ENCODE measurements around the gene OVOL1.

The OVOL1 gene

DNA sequence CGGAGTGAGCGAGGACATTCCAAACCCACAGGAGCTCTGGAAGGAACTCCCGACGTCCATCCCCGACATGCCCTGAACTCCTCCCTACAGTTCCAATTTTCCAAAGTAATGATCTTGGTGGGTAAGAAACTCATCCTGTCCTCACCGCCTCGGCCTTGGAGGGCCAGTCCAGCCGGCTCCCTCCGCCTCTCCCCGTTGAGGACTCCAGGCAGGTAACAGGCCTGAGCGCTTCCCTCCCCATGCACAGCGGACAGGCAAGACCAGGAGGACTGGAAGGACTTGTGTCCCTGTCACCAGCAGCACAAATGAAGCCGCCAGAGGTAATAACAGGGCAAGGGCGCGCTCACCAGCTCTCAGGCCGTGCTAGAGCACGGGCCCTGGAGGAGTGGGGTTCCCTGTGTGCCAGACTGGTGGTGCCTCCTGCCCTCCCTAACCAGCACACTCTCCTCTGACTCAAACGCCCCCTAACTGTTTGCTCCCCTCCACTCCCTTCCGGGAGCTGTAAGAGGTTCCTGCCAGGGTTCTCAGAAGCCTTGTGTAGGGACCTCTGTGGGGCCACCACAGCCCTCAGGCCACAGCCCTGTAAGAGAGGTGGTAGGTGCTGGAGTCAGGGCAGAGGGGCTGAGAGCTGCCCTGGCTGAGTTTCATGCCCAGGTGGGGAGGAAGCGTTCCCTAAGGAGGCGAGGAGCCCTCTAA, 17.1 kb downstream of the OVOL1 start:
- Mint-ChIP-seq H3K27ac (no peak overlapping the region), H3K27me3 (ENCODE audit: low read depth) (peaks cover 39% of the 10 kb centered on the region), H3K4me3 (no peak overlapping the region), H3K9me3 (no peaks in the 10 kb centered on the region), H3K4me1 (no peaks in the 10 kb centered on the region), H3K36me3 (ENCODE audit: low read depth) (no peaks in the 10 kb centered on the region)
- TF ChIP-seq, protein P1, sequence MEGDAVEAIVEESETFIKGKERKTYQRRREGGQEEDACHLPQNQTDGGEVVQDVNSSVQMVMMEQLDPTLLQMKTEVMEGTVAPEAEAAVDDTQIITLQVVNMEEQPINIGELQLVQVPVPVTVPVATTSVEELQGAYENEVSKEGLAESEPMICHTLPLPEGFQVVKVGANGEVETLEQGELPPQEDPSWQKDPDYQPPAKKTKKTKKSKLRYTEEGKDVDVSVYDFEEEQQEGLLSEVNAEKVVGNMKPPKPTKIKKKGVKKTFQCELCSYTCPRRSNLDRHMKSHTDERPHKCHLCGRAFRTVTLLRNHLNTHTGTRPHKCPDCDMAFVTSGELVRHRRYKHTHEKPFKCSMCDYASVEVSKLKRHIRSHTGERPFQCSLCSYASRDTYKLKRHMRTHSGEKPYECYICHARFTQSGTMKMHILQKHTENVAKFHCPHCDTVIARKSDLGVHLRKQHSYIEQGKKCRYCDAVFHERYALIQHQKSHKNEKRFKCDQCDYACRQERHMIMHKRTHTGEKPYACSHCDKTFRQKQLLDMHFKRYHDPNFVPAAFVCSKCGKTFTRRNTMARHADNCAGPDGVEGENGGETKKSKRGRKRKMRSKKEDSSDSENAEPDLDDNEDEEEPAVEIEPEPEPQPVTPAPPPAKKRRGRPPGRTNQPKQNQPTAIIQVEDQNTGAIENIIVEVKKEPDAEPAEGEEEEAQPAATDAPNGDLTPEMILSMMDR (IDR thresholded peaks at IDR 0.05; ENCODE audit: unreplicated experiment in 3 of 3), result no peak

DNA sequence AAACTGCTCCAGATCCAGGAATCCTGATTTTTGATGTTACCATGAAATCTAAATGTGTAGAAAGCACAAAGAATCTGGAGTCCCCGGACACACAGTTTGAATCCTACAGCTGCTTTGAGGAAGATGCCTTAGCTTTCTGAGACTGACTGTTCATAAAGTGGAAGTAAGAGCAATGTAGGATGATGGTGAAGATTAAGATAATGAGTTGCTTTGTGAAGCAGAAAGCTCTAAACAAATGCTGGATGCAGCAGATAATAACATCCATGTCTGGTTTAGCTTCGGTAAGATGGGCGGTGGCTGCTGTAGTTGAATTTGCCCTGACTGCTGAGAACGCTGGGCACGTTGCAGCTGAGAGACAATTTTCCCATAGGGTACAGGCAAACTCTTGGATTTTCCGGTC, 20.1 kb downstream of the OVOL1 start:
- Mint-ChIP-seq H3K4me1 (no peaks in the 10 kb centered on the region), H3K36me3 (ENCODE audit: low read depth) (no peaks in the 10 kb centered on the region), H3K27me3 (ENCODE audit: low read depth) (peaks cover 28% of the 10 kb centered on the region), H3K27ac (no peak overlapping the region), H3K9me3 (no peaks in the 10 kb centered on the region), H3K4me3 (no peak overlapping the region)
- TF ChIP-seq, protein P1 (IDR thresholded peaks at IDR 0.05; ENCODE audit: unreplicated experiment in 3 of 3), result no peak

DNA sequence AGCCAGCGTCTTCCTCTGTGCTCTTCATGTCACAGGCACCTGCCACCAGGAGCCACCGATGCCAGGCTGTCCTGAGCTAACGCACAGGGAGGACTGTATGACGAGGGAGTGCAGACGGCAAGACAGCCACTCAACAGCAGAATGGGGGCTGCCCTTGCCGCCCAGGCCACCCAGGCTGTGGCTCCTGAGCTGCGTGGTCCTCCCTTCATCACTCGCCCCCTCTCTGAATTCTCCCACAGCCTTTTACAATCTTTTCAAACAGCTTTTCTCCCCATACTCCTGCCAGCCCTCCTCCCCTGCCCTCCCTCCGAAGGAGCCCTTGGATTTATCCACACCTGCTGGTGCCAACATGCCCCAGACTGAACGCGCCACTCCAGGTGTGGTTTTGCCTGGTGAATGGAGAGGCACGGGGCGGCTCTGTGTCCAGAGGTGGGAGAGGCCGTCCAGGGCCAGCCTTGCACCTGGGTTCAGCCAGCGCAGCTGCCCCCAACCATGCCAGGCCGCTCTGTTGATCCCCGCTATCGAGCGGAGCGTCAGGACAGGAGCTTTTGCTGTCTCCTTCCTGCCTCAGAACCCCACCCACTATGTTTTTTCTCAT, 22.0 kb downstream of the OVOL1 start:
- H3K36me3 Mint-ChIP-seq (ENCODE audit: low read depth), result no peaks in the 10 kb centered on the region
- H3K9me3 Mint-ChIP-seq, result no peaks in the 10 kb centered on the region
- TF ChIP-seq, protein P1 (IDR thresholded peaks at IDR 0.05; ENCODE audit: unreplicated experiment in 3 of 3), result no peak
- peaks cover 15% of the 10 kb centered on the region for H3K27me3 Mint-ChIP-seq (ENCODE audit: low read depth)
- H3K4me1 Mint-ChIP-seq, result no peaks in the 10 kb centered on the region
- no peak overlapping the region for H3K27ac Mint-ChIP-seq
- no peak overlapping the region for H3K4me3 Mint-ChIP-seq

DNA sequence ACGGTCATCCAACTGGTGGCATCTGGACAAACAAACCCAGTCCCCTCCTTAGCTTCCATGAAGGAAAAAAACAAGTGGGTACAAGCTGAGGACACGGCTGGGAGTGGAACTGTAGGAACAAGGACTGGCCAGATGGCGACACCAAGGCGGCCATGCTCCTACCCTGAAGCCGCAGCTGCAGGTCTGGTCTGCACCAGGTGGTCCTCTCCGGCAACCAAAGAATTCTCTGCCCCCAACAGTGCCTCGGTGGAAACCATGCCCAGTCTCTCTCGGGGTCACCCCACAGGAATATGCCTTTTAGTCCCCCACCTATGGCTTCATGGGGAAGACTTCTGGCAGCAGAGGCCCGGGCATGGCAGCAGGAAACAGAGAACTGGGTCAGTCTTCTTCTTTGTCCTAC, 22.6 kb downstream of the OVOL1 start:
- H3K4me1 Mint-ChIP-seq, result no peaks in the 10 kb centered on the region

DNA sequence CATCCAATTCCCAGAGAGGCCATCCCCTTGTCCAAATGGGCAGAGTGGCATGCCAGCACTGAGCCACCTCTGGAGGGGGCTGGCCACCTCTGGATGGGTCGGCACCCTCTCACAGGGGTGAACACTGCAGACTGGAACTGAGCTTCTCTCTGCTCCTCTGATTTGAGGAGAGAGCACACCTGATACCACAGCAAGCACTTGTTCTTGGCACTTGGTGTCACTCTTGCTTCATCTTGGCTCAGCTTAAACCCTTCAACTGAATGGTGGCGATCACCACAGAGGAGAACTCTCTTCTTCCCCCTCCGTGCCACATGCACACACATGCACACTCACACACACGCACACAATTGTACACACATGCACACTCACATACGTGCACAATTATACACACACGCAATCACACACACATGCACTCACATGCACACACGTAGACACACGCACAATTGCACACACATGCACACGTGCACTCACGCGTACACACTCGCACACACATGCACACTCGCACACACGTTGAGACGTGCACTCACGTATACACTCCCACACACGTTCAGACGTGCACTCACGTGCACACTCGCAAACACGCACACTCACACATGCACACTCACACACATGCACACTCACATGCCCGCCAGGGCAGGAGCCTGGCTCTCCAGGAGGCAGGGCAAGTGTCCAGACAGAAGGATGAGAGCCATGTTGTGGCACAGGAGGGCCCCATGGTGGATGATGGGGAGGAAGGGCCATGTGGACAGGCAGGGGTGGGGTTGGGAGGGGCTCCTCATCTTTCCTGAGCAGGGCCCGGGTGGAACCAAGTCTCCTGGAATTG, 23.4 kb downstream of the OVOL1 start:
- Mint-ChIP-seq H3K4me3 (no peak overlapping the region), H3K27ac (peak overlapping the region in 1 of 3 experiments; percentile 10), H3K27me3 (ENCODE audit: low read depth) (peaks cover 8% of the 10 kb centered on the region), H3K9me3 (no peaks in the 10 kb centered on the region), H3K4me1 (no peaks in the 10 kb centered on the region), H3K36me3 (ENCODE audit: low read depth) (no peaks in the 10 kb centered on the region)
- TF ChIP-seq, protein P1 (IDR thresholded peaks at IDR 0.05; ENCODE audit: unreplicated experiment in 3 of 3), result no peak

More for the DNA sequence above, 22.6 kb downstream of the OVOL1 start:
- H3K4me3 Mint-ChIP-seq, result no peak overlapping the region
- no peak overlapping the region for H3K27ac Mint-ChIP-seq
- TF ChIP-seq, protein P1 (IDR thresholded peaks at IDR 0.05; ENCODE audit: unreplicated experiment in 3 of 3), result no peak
- no peaks in the 10 kb centered on the region for H3K36me3 Mint-ChIP-seq (ENCODE audit: low read depth)
- no peaks in the 10 kb centered on the region for H3K9me3 Mint-ChIP-seq
- peaks cover 8% of the 10 kb centered on the region for H3K27me3 Mint-ChIP-seq (ENCODE audit: low read depth)
